NCI-H2196 treated with DMSO at 0.1 percent for 48 hours (cell line): ENCODE results near the gene PGAM5.

ENCODE experiments used
- DNase-seq: peaks from one replicate; lab custom pipeline; 2025; ENCODE audit not compliant: unreplicated experiment; lab: John Stamatoyannopoulos, UW

The PGAM5 gene

DNA sequence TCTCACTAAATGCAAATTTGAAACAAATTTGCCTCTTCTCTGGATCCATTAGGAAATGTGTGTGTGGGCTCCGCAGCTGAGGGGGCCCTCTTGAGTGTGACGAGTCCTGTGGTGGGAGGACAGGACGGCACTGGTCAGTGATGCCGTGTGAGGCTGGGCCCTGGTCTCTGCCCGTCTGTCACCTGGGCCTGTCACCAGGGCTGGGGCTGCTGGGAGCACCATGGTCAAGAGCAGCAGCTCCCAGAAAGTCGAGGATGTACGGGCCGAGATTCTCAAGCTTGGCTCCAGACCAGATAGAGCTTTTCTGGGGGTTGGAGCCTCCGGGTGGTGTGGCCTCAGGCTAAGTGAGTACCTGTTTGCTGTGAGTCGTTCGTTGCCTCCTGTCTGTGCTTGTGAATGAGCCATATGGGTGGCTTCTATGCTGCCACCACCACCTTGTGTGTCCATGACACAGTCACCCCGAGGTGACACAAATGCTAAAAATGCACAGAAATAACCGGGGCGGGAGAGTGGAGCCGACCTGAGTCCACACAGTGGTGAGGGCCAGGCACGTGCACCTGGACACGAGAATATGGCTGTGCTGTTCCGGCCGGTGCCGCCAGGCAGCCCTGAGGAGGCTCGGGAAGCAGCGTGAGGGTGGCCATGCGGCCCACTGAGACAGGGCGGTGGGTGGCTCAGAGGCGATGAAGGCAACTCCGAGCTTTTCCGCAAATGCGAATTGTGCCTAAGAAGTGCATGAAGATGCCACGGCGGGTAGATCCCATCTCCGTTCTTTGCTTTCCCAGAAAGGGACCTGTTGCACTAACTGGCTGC, 8.7 kb downstream of the PGAM5 start:
- no peak for DNase-seq

DNA sequence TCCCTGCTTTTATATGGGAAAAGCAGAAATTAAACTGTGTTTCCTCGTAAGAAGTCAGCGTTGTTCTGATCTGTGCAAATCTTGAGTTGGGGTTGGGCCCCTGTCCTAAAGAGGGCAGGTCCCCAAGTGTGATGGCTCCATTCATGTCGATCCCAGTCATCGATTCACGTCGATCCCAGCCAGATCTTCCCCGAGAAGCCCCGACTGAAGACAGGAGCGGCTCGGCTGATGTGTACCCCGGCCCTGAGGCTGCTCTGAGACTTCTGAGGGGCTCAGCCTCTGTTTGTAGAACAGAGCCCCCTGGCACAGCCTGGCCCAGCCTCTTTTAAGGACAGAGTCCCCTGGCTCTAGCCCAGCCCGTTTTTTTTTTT, 9.3 kb downstream of the PGAM5 start:
- DNase-seq = no peak

- DNase-seq = no peak
These were observed 10.1 kb downstream of the PGAM5 start for GRCh38 chr12:132720606-132721345.

DNA sequence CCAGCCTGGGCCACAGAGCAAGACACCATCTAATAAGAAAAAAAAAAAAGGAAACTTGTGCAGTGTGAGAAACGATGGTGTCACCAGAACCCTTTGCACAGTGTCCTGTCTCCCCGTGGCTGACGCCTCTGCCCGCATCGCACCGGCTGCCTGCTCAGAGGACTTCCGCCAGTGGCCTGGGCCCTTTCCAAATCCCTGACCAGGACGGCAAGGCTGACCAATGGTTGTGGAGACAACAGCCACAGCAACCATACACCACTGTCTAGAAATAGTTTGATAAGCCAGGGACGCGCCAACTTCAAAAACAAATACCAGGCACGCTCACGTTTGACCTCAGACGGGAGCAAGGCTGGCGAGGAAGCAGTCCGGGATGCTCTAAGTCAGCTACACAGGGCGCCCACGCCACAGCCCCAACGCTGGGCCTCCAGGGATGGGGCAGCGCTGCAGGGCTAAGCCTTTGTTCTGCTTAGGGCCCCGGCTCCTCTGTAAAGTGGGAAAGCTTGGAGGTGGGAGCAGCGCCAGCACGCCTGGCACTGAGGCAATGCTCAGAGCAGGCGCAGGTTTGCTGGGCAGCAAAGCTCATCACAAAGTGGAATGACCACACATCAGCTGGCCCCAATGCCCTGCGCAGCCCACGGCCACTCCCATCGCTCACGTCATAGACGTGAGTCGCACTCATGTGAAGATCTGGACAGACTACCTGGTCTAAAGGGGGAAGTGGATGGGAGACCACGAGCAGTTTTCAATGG, 12.5 kb downstream of the PGAM5 start:
- DNase-seq = no peak

DNA sequence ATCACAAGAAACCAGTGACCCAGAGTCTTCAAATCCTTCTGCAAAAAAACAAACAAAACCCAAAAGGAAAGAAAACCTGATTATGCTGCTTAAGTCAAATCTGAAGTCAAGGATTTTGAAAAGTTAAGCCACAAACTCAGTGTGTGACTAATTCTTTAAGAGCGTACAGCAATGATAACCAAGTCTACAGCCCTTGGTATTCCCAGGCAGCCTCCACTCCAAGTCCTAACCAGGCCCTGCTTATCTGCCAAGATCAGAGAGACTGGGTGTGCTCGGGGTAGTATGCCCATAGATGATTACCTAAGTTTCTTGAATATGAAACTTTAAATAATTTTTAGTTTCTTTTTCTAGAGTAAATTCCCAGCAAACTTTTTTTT, 13.1 kb downstream of the PGAM5 start:
- no peak for DNase-seq

- DNase-seq = no peak
These were observed 14.0 kb downstream of the PGAM5 start for GRCh38 chr12:132724506-132725241.

DNA sequence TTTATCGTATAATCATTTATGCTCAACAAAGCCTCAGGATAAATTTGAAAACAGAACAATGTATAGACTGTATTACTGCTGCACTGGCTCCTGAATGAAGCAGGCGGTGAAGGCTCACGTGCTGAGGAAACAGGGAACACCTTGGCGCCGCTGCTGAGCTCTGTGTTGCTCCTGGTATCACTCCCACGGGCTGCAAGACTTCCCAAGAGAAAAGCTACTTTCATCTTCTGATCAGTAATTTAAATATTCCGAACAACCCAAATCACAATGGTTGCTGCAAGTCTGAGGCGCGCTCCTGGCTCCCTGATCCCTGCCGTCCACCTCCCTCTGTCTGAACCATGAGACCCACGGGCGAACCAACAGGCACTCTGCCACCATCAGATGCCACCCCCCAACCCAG, 15.7 kb downstream of the PGAM5 start:
- DNase-seq = no peak

DNA sequence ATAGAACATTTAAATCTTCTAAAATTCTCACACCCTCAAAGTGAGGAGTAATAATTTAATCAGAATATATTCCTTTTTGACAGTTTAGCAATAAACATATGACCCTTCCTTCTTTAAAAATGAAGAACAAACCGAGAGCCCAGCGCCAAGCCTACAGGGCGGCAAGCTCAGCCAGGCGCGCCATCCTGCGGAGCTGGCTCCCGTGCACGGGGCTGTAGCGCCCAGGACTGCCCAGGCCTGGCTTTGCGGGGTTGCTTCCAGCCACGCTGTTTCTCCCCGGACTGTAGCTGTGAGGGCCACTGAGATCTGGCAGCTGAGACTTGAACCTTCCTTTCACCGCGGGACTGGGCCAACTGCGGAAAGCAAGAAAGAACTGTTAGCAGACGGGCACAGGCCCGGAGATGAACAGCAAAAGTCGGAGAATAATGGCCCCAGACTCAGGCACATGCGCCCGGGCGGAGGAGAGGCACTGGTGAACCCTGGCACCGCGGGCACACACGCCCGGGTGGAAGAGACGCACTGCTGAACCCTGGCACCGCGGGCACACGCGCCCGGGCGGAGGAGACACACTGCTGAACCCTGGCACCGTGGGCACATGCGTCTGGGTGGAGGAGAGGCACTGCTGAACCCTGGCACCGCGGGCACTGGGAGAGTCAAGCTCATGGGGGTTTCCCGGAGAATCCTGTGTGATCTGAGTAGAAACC, 16.6 kb downstream of the PGAM5 start:
- DNase-seq = no peak

DNA sequence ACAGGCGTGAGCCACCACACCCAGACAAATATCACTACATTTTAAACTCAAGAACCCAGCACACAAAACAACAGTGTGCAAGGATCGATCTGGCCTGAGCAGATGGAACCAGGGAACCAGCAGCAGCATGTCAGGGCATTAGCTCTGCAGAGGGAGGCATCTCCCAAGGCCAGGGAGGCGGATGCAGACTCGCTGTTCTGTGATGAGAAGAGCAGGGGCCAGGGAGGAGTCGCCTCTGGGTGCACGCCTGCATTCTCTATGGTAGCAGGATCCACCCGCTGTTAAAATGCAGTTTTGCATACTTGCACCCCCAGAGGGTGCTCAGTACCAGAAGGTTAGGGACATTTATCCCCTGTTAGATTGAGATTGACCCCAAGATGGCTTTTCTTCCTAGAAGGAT, 17.9 kb downstream of the PGAM5 start:
- DNase-seq = no peak

DNA sequence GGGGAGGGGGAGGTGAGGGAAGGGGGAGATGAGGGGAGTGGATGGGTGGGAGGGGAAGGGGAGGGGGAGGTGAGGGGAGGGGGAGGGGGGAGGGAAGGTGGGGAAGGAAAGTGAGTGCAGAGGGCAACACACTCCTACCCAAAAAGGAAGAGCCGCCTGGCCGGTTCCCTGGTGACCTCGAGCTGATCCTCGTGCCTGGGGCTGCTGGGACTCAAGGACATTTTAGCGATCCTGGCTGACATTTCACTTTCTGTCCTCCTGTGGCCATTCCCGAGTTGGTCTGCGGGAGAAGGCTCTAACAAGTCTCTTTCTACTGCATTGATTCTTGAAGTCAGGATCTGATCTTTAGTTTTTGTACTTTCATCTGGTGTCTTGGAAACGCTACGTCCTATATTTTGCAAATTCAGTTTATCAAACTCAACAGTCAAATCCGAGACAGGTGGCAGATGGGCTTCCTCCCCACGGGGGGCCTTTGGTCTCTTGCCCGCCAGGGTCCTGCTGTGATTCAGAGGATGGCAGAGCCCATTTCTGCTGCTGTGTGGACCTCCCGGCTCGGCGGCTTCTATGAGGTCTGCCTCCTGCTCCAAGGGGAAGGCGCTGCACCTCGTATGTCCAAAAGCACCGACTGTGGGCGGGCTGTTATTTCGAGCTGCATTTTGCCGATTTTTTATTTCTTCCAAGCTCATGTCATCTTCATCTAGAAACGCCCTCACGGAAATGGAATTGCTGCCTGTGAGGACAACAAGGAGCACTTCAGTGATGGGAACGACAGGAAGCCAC, 19.1 kb downstream of the PGAM5 start:
- no peak for DNase-seq

- no peak for DNase-seq
These were observed 19.7 kb downstream of the PGAM5 start for GRCh38 chr12:132730353-132730752.

GRCh38 chr12:132731574-132731973, 20.9 kb downstream of the PGAM5 start:
- DNase-seq = no peak

DNA sequence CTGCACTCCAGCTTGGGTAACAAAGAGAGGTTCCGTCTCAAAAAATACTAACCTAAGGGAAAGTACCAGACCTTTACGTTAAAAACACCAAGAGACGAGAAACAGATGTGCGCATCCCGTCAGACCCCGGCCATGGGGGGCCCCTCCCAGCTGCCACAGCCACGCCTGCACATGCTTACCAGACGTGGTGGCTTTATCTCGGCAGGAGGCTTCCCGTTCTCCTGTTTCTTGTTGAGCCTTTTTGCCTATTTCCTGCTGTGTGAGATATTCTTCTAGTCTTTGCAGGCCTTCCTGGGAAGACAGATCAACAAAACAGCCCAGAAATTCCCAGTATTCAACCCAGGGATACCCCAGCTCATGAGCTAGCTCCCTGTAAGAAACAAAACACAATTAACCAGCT, 23.6 kb downstream of the PGAM5 start:
- no peak for DNase-seq

DNA sequence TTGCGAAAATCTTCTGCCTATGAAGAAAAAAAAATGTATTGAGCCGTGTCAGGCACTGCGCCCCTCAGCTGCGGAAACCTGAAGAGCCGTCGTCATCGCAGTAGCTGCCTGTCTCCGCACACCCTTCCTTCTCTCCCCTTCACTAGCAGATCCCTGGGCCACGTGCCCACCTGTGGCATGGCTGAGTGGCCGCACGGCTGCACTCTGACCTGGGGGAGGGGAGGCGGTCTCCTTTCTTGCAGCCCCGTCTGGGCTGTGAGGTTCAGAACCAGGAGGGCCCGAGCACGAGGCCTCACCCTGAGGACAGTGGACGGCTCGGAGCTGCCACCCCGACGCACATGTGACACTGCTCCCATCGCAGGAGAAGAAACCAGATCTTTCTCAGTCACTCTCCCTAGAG, 24.9 kb downstream of the PGAM5 start:
- DNase-seq = no peak

DNA sequence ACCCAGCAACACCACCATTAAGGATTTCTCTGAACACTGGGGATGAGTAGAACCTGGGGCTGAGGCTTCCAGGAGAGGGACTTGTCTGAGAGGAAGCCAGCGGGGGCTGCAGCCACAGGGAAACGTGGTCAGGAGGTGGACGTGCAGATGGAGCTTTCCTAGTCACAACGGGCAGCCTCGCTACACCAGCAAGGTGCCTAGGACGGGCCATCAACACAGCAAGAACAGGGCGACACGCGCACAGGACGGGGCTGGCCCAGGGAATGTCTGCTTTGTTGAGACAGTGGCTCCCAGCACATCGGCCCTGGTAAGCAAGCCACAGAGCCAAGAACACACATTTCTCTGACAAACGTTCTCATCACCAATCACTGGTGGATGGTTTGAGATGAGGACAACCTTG, 25.7 kb downstream of the PGAM5 start:
- DNase-seq = no peak

DNA sequence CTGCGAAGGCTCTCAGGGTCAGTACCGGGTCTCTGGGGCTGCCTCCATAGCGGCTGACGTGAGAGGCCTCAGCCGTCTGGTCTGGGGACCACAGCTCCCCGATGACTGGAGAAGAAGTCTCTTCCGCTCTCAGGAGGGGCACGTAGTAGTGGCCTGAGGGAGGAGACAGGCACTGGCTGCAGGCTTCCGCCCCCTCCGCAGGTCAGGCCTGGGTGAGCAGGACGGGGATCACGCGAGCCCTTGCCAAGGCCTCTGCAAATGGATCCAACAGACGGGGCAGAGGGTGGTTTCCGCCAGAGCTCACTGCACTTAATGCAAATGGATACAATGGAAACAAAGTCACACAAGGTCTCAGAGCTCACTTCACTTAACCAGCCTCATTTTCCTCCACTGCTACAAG, 26.3 kb downstream of the PGAM5 start:
- DNase-seq = no peak

- DNase-seq = no peak
These were observed 29.1 kb downstream of the PGAM5 start for GRCh38 chr12:132739600-132740312.

DNA sequence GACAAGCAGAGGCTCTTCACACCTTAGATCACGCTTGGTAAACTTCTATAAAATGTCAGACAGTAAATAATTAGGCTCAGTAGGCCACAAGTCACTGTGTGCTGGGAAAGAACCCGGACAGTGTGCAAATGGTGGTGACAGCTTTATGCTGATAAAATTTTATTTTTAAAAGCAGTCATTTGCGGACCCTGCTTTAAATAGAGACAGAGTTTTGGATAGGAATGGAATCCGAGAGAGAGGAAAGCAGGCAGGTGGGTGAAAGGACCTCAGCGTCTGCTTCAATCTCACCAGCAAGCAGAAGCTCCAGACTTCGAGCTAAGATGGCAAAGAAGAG, 29.6 kb downstream of the PGAM5 start:
- DNase-seq = no peak

DNA sequence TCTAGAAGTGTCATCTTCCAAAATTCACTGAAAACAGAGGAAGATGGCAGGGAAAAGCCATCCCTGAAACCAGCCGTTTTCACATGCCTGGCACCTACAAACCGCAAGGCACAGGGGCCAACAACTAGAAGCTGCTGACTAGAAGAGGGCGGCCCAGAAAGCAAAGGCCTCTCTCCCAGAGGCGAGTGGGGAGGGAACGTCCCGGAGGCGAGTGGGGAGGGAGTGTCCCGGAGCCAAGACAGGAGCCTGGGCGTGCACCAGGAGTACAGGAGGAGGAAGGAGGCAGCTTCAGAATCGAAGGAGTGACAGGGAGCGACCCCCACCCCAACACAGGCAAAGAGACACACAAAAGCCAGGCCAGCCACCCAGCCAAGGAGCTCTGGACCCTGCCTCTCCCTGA, 30.0 kb downstream of the PGAM5 start:
- no peak for DNase-seq
